IMR-90 (cell line): ENCODE data around the gene TMEM120A.

Source experiments
- CEBPB ChIP-seq: IDR thresholded peaks from 2 replicates; pipeline ENCODE4 v1.6.1; 2012; ENCODE audit warnings: low read depth, low read length, improper control_type of control experiment
- CHD1 ChIP-seq: IDR thresholded peaks from 2 replicates; pipeline ENCODE4 v1.6.1; 2012; ENCODE audit warnings: low read depth, low read length, improper control_type of control experiment
- FOS ChIP-seq: fragments of 150-350 bp; IDR thresholded peaks from 2 replicates; pipeline ENCODE4 v1.6.1; 2016; ENCODE audit warnings: low read depth, low read length
- MAFK ChIP-seq: IDR thresholded peaks from 2 replicates; pipeline ENCODE4 v1.6.1; 2012; ENCODE audit warnings: low read depth, low read length, improper control_type of control experiment
- MAZ ChIP-seq: IDR thresholded peaks from 2 replicates; pipeline ENCODE4 v1.6.1; 2012; ENCODE audit warnings: low read depth, mild to moderate bottlenecking, low read length, improper control_type of control experiment, moderate library complexity, borderline replicate concordance
- MXI1 ChIP-seq: IDR thresholded peaks from 2 replicates; pipeline ENCODE4 v1.6.1; 2012; ENCODE audit warnings: low read depth, mild to moderate bottlenecking, low read length, moderate library complexity, borderline replicate concordance
- POLR2A ChIP-seq: IDR thresholded peaks from 2 replicates; pipeline ENCODE4 v1.6.1; 2012; ENCODE audit warnings: mild to moderate bottlenecking, low read depth, low read length
- RAD21 ChIP-seq: IDR thresholded peaks from 2 replicates; pipeline ENCODE4 v1.6.1; 2012; ENCODE audit warnings: low read length, improper control_type of control experiment
- RCOR1 ChIP-seq: IDR thresholded peaks from 2 replicates; pipeline ENCODE4 v1.6.1; 2012; ENCODE audit warnings: mild to moderate bottlenecking, low read length, improper control_type of control experiment; ENCODE audit not compliant: insufficient replicate concordance
- RFX5 ChIP-seq: IDR thresholded peaks from 2 replicates; pipeline ENCODE4 v1.8.0; 2012; ENCODE audit warnings: low read depth, mild to moderate bottlenecking, low read length, moderate library complexity
- SMC3 ChIP-seq: fragments of 150-350 bp; IDR thresholded peaks from 2 replicates; pipeline ENCODE4 v1.6.1; 2016; ENCODE audit warnings: low read depth, mild to moderate bottlenecking, antibody characterized with exemption, low read length, moderate library complexity
- USF2 ChIP-seq: fragments of 150-350 bp; IDR thresholded peaks from 2 replicates; pipeline ENCODE4 v1.6.1; 2017; ENCODE audit warnings: mild to moderate bottlenecking, antibody characterized with exemption, low read length, low read depth
- TF ChIP-seq, protein P1 (sequence below): conservative IDR thresholded peaks from 2 replicates; pipeline ENCODE4 v1.5.1; 2012; ENCODE audit warnings: mild to moderate bottlenecking, low read depth, low read length, improper control_type of control experiment
- TF ChIP-seq, protein P2 (sequence below): fragments of 150-350 bp; IDR thresholded peaks from 2 replicates; pipeline ENCODE4 v1.6.1; 2016; ENCODE audit warnings: low read depth, mild to moderate bottlenecking, low read length, moderate library complexity, borderline replicate concordance

GRCh38 chr7:75968012-75968411, 26.4 kb downstream of the TMEM120A start:
- TF ChIP-seq, protein P1, sequence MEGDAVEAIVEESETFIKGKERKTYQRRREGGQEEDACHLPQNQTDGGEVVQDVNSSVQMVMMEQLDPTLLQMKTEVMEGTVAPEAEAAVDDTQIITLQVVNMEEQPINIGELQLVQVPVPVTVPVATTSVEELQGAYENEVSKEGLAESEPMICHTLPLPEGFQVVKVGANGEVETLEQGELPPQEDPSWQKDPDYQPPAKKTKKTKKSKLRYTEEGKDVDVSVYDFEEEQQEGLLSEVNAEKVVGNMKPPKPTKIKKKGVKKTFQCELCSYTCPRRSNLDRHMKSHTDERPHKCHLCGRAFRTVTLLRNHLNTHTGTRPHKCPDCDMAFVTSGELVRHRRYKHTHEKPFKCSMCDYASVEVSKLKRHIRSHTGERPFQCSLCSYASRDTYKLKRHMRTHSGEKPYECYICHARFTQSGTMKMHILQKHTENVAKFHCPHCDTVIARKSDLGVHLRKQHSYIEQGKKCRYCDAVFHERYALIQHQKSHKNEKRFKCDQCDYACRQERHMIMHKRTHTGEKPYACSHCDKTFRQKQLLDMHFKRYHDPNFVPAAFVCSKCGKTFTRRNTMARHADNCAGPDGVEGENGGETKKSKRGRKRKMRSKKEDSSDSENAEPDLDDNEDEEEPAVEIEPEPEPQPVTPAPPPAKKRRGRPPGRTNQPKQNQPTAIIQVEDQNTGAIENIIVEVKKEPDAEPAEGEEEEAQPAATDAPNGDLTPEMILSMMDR: no peak
- TF ChIP-seq POLR2A (no peak), SMC3 (no peak), RCOR1 (no peak), CEBPB (no peak), FOS (no peak), USF2 (no peak), MAFK (no peak), RFX5 (no peak), CHD1 (no peak), MAZ (no peak), RAD21 (no peak), MXI1 (no peak)
- TF ChIP-seq, protein P2, sequence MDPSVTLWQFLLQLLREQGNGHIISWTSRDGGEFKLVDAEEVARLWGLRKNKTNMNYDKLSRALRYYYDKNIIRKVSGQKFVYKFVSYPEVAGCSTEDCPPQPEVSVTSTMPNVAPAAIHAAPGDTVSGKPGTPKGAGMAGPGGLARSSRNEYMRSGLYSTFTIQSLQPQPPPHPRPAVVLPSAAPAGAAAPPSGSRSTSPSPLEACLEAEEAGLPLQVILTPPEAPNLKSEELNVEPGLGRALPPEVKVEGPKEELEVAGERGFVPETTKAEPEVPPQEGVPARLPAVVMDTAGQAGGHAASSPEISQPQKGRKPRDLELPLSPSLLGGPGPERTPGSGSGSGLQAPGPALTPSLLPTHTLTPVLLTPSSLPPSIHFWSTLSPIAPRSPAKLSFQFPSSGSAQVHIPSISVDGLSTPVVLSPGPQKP: no peak
